ENCODE measurements around the gene TXNDC2. TPM values are rescaled to one million over a fixed set of nuclear protein-coding genes. Genes with fewer than 3 reads are reported as not detected.
"Not testable (repeated sequence)": the region's sequence is repeated elsewhere in the genome, so short reads cannot be mapped to it uniquely, and the experiment has no call there.

The TXNDC2 gene
- total RNA-seq, 2 experiments from 2014 or later: 0.30 TPM; not detected in 1

DNA sequence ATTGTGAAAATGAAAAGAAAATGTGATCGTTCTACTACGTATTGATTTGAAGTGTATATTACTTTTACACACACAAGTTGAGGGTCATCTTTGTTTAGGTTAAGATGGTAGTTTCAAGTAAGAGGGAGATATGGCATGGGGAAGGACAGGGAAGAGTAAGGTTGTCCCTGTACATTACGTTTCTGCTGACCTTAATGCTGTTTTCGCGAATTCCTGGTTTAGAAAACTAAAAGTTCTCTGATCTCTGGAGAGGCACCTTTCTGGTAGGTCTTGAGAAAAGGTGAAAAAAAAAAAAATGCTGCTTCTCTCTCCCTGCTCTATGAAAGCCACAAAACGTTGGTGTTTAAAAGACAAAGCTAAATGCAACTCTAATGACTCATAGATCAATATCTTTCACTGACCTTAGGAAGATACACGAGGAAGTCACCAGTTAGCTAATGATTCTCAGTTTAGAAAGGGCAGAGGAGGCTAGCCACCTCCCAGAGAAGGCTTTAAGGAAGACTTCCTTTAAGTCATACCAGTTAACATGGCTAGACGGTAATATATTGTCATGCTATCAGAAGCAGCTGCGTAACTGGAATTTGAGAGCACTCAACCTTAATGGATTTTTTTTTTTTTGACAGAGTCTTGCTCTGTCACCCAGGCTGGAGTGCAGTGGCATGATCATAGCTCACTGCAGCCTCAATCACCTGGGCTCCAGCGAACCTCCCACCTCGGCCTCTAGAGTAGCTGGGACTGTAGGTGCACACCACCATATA, 13.2 kb downstream of the TXNDC2 start:
- ChIA-PET POLR2A (interaction anchor here (0.6 to 1.3 kb wide), 3 partner anchors 14 to 22 kb away, joined by 4 to 12 read pairs (median 4); partner anchors contain the start of gene VAPA), CTCF (interaction anchor here (0.6 kb wide), 1 partner anchor 782 kb away, joined by 3 read pairs; no protein-coding TSS in a partner anchor)
- H3K36me3 Mint-ChIP-seq (ENCODE audit: low read depth): no peaks in the 10 kb centered on the region
- no peaks in the 10 kb centered on the region for H3K9me3 Mint-ChIP-seq
- DNase-seq: no peak
- H3K27me3 Mint-ChIP-seq: peaks cover 4% of the 10 kb centered on the region
- peaks cover 30% of the 10 kb centered on the region for H3K4me1 Mint-ChIP-seq
- no peak overlapping the region for H3K27ac Mint-ChIP-seq
- no peak overlapping the region for H3K4me3 Mint-ChIP-seq

DNA sequence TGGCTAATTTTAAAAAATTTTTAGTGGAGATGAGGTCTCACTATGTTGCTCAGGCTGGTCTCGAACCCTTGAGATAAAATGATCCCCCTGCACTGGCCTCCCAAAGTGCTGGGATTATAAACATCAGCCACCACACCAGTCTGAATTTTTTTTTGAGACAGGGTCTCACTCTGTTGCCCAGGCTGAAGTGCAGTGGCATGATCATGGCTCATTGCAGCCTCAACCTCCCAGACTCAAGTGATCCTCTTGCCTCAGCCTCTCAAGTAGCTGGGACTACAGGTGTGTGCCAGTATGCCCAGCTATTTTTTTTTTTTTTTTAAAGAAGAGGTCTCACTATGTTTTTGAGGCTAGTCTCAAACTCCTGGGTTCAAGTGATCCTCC, 13.8 kb downstream of the TXNDC2 start:
- H3K4me3 Mint-ChIP-seq; DNase-seq; H3K9me3 Mint-ChIP-seq; H3K27ac Mint-ChIP-seq; H3K36me3 Mint-ChIP-seq (ENCODE audit: low read depth); H3K27me3 Mint-ChIP-seq; CTCF ChIA-PET: not testable (repeated sequence)
- peaks cover 28% of the 10 kb centered on the region for H3K4me1 Mint-ChIP-seq
- POLR2A ChIA-PET: interaction anchor here (0.8 to 1.3 kb wide), 2 partner anchors 14 to 23 kb away, joined by 4 to 12 read pairs; partner anchors contain the start of gene VAPA

DNA sequence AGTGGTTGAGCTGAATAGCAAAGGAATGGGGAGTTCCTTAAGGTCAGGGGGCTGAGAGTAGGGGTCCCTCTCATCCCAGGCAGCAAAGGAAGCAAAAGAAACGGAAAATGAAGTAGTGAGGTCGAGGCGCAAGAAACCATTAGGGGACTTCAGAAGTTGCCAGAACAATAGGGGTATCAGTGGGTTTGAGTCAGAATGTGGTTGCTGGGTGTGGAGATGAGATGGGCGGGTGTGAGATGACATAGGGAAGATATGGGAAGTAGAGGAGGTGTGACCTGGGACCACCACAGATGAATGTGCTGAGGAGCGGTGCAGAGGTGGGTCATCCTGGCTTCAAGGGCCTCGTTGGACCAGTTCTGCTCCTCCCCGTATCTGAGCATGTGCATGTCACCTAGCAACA, 14.9 kb downstream of the TXNDC2 start:
- no peak overlapping the region for H3K27ac Mint-ChIP-seq
- CTCF ChIA-PET: no interaction called here
- POLR2A ChIA-PET: interaction anchor here (1.8 kb wide), 1 partner anchor 13 kb away, joined by 6 read pairs; the partner anchor contains the start of gene VAPA
- H3K36me3 Mint-ChIP-seq (ENCODE audit: low read depth): no peaks in the 10 kb centered on the region
- H3K4me1 Mint-ChIP-seq: peaks cover 19% of the 10 kb centered on the region
- H3K27me3 Mint-ChIP-seq: peaks cover 12% of the 10 kb centered on the region
- no peak for DNase-seq
- no peaks in the 10 kb centered on the region for H3K9me3 Mint-ChIP-seq
- no peak overlapping the region for H3K4me3 Mint-ChIP-seq

DNA sequence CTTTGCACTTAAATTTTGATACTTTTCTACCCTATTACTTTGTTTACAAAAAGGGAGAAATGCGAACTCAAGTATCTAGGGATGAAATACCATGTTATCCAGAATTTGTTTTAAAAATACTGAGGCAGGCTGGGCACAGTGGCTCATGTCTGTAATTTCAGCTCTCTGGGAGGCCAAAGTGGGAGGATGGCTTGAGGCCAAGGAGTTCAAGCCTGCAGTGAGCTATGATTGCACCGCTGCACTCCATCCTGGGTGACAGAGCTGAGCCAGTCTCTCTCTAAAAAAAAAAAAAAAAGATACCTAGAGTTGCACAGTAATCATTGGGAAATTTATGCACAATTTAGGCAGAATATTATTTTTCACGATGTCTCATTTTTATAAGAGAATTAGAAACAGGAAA, 15.6 kb downstream of the TXNDC2 start:
- Mint-ChIP-seq H3K27me3 (peaks cover 16% of the 10 kb centered on the region), H3K9me3 (no peaks in the 10 kb centered on the region), H3K4me1 (peaks cover 19% of the 10 kb centered on the region), H3K27ac (no peak overlapping the region), H3K4me3 (no peak overlapping the region), H3K36me3 (ENCODE audit: low read depth) (no peaks in the 10 kb centered on the region)
- DNase-seq: no peak
- CTCF ChIA-PET: no interaction called here
- POLR2A ChIA-PET: interaction anchor here (1.8 kb wide), 1 partner anchor 12 kb away, joined by 6 read pairs; the partner anchor contains the start of gene VAPA

DNA sequence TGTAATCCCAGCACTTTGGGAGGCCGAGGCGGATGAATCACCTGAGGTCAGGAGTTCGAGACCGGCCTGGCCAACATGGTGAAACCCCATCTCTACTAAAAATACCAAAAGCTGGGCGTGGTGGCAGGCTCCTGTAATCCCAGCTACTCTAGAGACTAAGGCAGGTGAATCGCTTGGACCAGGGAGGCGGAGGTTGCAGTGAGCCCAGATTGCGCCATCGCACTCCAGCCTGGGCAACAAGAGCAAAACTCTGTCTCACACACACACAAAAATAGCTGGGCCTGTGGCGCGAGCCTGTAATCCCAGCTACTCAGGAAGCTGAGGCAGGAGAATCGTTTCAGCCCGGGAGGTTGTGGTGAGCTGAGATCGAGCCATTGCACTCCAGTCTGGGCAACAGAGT, 16.5 kb downstream of the TXNDC2 start:
- H3K27ac Mint-ChIP-seq; H3K9me3 Mint-ChIP-seq; CTCF ChIA-PET; H3K36me3 Mint-ChIP-seq (ENCODE audit: low read depth); DNase-seq; H3K4me3 Mint-ChIP-seq: not testable (repeated sequence)
- Mint-ChIP-seq H3K27me3 (peaks cover 22% of the 10 kb centered on the region), H3K4me1 (peaks cover 19% of the 10 kb centered on the region)
- POLR2A ChIA-PET: interaction anchor here (1.8 kb wide), 1 partner anchor 11 kb away, joined by 6 read pairs; the partner anchor contains the start of gene VAPA

DNA sequence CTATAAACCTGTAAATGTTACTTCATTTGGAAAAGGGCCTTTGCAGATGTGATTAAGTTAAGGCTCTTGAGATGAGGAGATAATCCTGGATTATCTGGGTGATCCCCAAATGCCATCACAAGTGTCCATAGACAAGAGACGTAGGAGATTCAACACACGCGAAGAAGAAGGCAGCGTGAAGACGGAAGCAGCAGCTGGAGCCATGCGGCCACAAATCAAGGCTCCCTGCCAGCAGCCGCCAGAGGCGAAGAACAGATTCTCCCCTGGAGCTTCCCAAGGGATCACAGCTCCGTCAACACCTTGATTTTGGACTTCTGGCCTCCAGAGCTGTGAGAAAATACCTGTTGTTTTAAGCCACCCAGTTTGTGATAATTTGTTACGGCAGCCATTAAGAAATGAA, 17.1 kb downstream of the TXNDC2 start:
- peaks cover 17% of the 10 kb centered on the region for H3K4me1 Mint-ChIP-seq
- POLR2A ChIA-PET: no interaction called here
- no peak overlapping the region for H3K4me3 Mint-ChIP-seq
- no peak for DNase-seq
- no peaks in the 10 kb centered on the region for H3K36me3 Mint-ChIP-seq (ENCODE audit: low read depth)
- no peaks in the 10 kb centered on the region for H3K9me3 Mint-ChIP-seq
- CTCF ChIA-PET: no interaction called here
- H3K27me3 Mint-ChIP-seq: peaks cover 24% of the 10 kb centered on the region
- no peak overlapping the region for H3K27ac Mint-ChIP-seq

DNA sequence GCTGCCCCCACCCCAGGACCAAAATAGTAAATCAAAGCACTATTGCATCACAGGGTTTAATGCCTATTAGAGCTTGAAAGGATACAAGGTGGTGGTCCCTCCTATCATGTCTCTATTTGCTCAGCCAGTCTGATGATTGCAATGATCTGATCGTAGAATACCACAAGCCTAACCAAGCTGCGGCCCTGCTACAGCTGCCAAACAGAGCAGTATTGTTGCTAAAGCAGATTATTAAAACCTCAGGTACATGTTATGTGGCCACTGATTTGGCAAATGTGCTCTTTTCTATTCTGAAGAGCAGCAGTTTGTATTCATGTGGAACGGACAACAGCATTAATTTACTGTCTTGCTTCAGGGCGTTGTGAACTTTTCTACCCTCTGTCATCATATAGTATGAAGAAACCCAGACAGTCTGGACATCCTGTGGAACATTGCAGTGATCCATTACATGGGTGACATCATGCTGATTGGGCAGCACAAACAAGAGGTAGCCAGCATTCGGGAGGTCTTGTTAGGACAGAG, 19.7 kb downstream of the TXNDC2 start:
- H3K27me3 Mint-ChIP-seq: peaks cover 42% of the 10 kb centered on the region
- no peak overlapping the region for H3K27ac Mint-ChIP-seq
- ChIA-PET POLR2A (interaction anchor here (1.2 kb wide), 1 partner anchor 10 kb away, joined by 4 read pairs; no protein-coding TSS in a partner anchor), CTCF (interaction anchor here (0.6 kb wide), 1 partner anchor 13 kb away, joined by 3 read pairs; no protein-coding TSS in a partner anchor)
- no peaks in the 10 kb centered on the region for H3K9me3 Mint-ChIP-seq
- H3K4me3 Mint-ChIP-seq: no peak overlapping the region
- H3K4me1 Mint-ChIP-seq: peaks cover 1% of the 10 kb centered on the region
- H3K36me3 Mint-ChIP-seq (ENCODE audit: low read depth): no peaks in the 10 kb centered on the region
- DNase-seq: no peak

DNA sequence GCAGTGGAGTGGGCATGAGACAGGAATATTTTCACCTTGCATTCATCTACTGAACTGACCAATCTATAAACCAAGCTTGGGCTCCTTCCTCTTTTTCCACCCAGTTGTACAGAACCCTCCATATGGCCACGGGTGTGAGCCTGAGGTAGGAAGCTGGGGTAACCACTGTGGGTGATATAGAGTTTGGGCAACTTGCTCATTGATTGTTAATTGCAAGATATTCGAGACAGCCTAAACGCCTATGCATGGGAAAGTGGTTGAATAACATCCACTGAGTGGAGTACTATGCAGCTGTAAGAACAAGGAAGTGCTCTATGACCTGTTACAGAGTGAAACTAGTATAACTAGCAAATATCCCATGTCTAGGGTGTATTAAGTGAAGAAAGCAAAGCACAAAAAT, 20.7 kb downstream of the TXNDC2 start:
- CTCF ChIA-PET: no interaction called here
- POLR2A ChIA-PET: interaction anchor here (1.2 kb wide), 1 partner anchor 9 kb away, joined by 4 read pairs; no protein-coding TSS in a partner anchor
- Mint-ChIP-seq H3K4me1 (no peaks in the 10 kb centered on the region), H3K27me3 (peaks cover 44% of the 10 kb centered on the region), H3K27ac (no peak overlapping the region), H3K36me3 (ENCODE audit: low read depth) (no peaks in the 10 kb centered on the region), H3K9me3 (no peaks in the 10 kb centered on the region), H3K4me3 (no peak overlapping the region)
- DNase-seq: no peak

DNA sequence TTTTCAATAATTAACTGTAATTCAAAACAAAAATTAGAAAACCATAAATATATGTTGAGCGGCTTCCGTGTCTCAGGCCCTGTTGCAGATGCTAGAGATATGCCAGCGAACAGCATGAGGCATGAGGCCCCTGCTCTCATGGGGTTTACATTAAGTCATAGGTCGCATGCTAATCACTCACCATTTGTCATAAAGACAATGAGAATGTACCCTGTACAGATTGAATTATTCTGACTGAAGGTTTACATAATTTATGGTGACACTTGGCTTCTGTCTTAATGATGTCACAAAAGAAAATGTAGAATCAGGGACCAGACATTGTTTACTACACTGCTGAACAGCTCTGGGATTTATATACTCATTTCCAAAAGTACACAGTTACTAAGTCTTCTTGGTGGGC, 22.1 kb downstream of the TXNDC2 start:
- H3K27ac Mint-ChIP-seq: no peak overlapping the region
- ChIA-PET POLR2A (no interaction called here), CTCF (no interaction called here)
- no peaks in the 10 kb centered on the region for H3K9me3 Mint-ChIP-seq
- H3K4me1 Mint-ChIP-seq: peaks cover 2% of the 10 kb centered on the region
- H3K4me3 Mint-ChIP-seq: no peak overlapping the region
- H3K27me3 Mint-ChIP-seq: peaks cover 44% of the 10 kb centered on the region
- no peak for DNase-seq
- H3K36me3 Mint-ChIP-seq (ENCODE audit: low read depth): no peaks in the 10 kb centered on the region

DNA sequence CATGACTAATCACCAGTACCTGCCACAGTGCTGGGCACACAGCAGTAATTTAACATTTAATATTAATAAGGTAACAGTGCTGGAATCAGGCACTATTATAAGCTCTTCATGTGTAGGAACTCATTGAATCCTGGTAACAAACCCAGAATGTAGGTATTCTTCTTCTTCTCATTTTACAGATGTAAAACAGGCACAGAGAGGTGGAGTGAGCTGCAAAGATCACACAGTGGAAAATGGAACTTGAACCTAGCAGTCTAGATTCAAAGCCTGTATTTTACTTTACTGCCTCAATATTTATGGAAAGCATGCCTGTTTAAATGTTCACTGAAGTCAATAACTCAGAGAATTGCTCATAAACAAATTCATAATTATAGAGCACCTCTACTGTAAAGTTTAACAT, 24.3 kb downstream of the TXNDC2 start:
- peaks cover 38% of the 10 kb centered on the region for H3K27me3 Mint-ChIP-seq
- no peak overlapping the region for H3K4me3 Mint-ChIP-seq
- POLR2A ChIA-PET: no interaction called here
- H3K4me1 Mint-ChIP-seq: peaks cover 9% of the 10 kb centered on the region
- no peak for DNase-seq
- H3K9me3 Mint-ChIP-seq: no peaks in the 10 kb centered on the region
- no peaks in the 10 kb centered on the region for H3K36me3 Mint-ChIP-seq (ENCODE audit: low read depth)
- no peak overlapping the region for H3K27ac Mint-ChIP-seq
- CTCF ChIA-PET: no interaction called here

DNA sequence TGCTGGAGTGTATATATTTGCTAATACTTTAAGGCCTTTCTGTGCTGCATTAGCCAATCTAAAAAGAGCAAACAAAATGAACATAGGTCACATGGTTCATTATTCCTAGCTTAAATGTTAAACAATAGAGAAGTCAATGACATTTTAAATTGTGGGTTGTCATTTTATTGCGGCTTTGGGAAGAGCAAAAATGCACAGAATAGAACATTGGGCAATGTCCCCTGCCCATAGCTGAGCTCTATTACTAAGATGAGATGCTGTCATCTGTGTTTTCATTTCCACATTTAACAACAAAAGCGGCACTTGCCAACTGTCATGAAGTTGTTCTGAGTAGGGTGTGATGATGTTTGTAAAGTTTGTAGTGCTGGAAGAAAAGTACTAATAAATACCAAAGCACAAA, 24.9 kb downstream of the TXNDC2 start:
- DNase-seq: no peak
- Mint-ChIP-seq H3K4me3 (no peak overlapping the region), H3K27ac (no peak overlapping the region), H3K4me1 (peaks cover 15% of the 10 kb centered on the region), H3K9me3 (no peaks in the 10 kb centered on the region), H3K36me3 (ENCODE audit: low read depth) (no peaks in the 10 kb centered on the region), H3K27me3 (peaks cover 32% of the 10 kb centered on the region)
- ChIA-PET CTCF (no interaction called here), POLR2A (no interaction called here)

DNA sequence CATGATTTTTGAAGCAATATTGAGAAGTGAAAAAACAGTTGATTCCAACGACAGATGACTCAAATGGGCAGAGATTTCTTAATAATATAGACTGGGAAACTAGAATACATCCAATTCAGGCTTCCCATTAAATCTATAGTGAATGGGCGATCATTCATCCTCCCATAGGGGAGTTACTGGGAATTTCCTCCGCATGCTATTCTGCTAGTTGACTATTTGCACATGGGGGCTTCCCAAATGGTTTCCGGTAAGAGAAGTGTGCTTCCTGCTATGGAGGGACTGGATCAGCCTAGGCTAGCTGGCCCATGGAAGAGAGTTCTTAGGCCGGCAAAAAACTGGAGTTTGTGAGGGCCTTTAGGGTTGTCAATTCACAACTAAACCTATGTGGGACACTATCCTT, 25.5 kb downstream of the TXNDC2 start:
- H3K36me3 Mint-ChIP-seq (ENCODE audit: low read depth): no peaks in the 10 kb centered on the region
- no peak for DNase-seq
- H3K9me3 Mint-ChIP-seq: no peaks in the 10 kb centered on the region
- ChIA-PET POLR2A (no interaction called here), CTCF (no interaction called here)
- H3K27ac Mint-ChIP-seq: no peak overlapping the region
- H3K4me1 Mint-ChIP-seq: peaks cover 20% of the 10 kb centered on the region
- H3K27me3 Mint-ChIP-seq: peaks cover 27% of the 10 kb centered on the region
- H3K4me3 Mint-ChIP-seq: no peak overlapping the region

DNA sequence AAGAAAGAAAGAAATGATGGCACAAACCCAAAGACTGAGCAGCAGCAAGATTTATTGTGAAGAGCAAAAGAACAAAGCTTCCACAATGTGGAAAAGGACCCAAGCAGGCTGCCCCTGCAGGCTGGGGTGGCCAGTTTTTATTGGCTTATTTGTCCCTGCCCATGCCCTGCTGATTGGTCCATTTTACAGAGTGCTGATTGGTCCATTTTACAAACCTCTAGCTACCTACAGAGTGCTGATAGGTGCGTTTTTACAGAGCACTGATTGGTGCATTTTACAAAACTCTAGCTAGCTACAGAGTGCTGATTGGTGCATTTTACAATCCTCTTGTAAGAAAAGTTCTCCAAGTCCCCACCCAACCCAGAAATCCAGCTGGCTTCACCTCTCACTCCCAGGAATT, 26.5 kb downstream of the TXNDC2 start:
- H3K27ac Mint-ChIP-seq; CTCF ChIA-PET; H3K36me3 Mint-ChIP-seq (ENCODE audit: low read depth); H3K4me3 Mint-ChIP-seq; DNase-seq; H3K9me3 Mint-ChIP-seq: not testable (repeated sequence)
- POLR2A ChIA-PET: interaction anchor here (1.7 kb wide), 1 partner anchor 13 kb away, joined by 12 read pairs; no protein-coding TSS in a partner anchor
- peaks cover 22% of the 10 kb centered on the region for H3K27me3 Mint-ChIP-seq
- peaks cover 27% of the 10 kb centered on the region for H3K4me1 Mint-ChIP-seq
